H1 (cell line): ENCODE data around the gene PLCB1. TPM values are rescaled to one million over a fixed set of nuclear protein-coding genes. Genes with fewer than 3 reads are reported as not detected.

Experiments
- CTCF ChIA-PET: fragments of 300-600 bp; sonication (Branson Sonifier 250); formaldehyde crosslinking; loops from one replicate; lab custom pipeline; 2021; ENCODE audit not compliant: partially characterized antibody; lab: Charles Lee
- POLR2A ChIA-PET: fragments of 300-600 bp; sonication (Branson Sonifier 250); formaldehyde crosslinking; loops from one replicate; lab custom pipeline; 2021; ENCODE audit warnings: inconsistent platforms; ENCODE audit not compliant: partially characterized antibody; lab: Charles Lee
- DNase-seq, 2 experiments: peaks; one replicate each; pipeline versions ENCODE4 v3.0.0 to v3.0.0-alpha.2; 2010 to 2022; ENCODE audit warnings: low spot score in 2 of 2, low read depth in 1 of 2, mixed read lengths in 1 of 2
- FAIRE-seq: peaks from 2 replicates; lab custom pipeline; 2011; peaks lifted over from hg19 to GRCh38; lab: Jason Lieb, UNC
- H2AFZ ChIP-seq: 2 replicates; pipeline ENCODE4 v1.8.1; 2012; ENCODE audit warnings: low read length, inconsistent platforms
- H2AK5ac ChIP-seq: 2 replicates; pipeline ENCODE4 v1.6.1; 2013; ENCODE audit warnings: low read depth, low read length
- H2BK120ac ChIP-seq: replicated peaks from 2 replicates; pipeline ENCODE3; 2013; ENCODE audit warnings: low read depth, low read length, inconsistent platforms
- H2BK12ac ChIP-seq: 2 replicates; pipeline ENCODE4 v1.6.1; 2013; ENCODE audit warnings: low read depth, low read length
- H2BK15ac ChIP-seq: 2 replicates; pipeline ENCODE4 v1.6.1; 2013; ENCODE audit warnings: low read length
- H2BK20ac ChIP-seq: 2 replicates; pipeline ENCODE4 v1.6.1; 2013; ENCODE audit warnings: low read length
- H2BK5ac ChIP-seq: 2 replicates; pipeline ENCODE4 v1.6.1; 2013; ENCODE audit warnings: low read depth, low read length
- H3K14ac ChIP-seq: 2 replicates; pipeline ENCODE4 v1.6.1; 2013; ENCODE audit warnings: inconsistent platforms; ENCODE audit not compliant: insufficient read length
- H3K18ac ChIP-seq: 2 replicates; pipeline ENCODE4 v1.6.1; 2013; ENCODE audit warnings: low read length; ENCODE audit errors: extremely low read depth
- H3K23ac ChIP-seq: 2 replicates; pipeline ENCODE4 v1.6.1; 2013; ENCODE audit warnings: inconsistent platforms; ENCODE audit not compliant: insufficient read length
- H3K23me2 ChIP-seq: 2 replicates; pipeline ENCODE4 v1.6.1; 2013; ENCODE audit warnings: low read depth, low read length
- H3K27ac ChIP-seq: 2 replicates; pipeline ENCODE4 v1.6.1; 2011; ENCODE audit warnings: low read depth, low read length, inconsistent platforms
- H3K27me3 ChIP-seq, 4 experiments: replicated peaks in 1 of 4; 1 replicate in 1 of 4; 2 replicates in 3 of 4; pipeline versions ENCODE4 v1.6.1 to v1.8.1; 2011 to 2013; ENCODE audit warnings: low read length in 3 of 4, mild to moderate bottlenecking in 3 of 4, inconsistent platforms in 2 of 4, mixed read lengths in 2 of 4, moderate library complexity in 1 of 4; ENCODE audit not compliant: control insufficient read depth in 3 of 4, insufficient read depth in 3 of 4; ENCODE audit errors: extremely low read depth in 1 of 4
- H3K36me3 ChIP-seq, 4 experiments: 2 replicates each; pipeline versions ENCODE4 v1.6.1 to v1.8.1; 2011 to 2013; ENCODE audit warnings: mild to moderate bottlenecking in 4 of 4, low read length in 3 of 4, moderate library complexity in 2 of 4, control low read depth in 1 of 4, inconsistent platforms in 1 of 4; ENCODE audit not compliant: insufficient read depth in 4 of 4, control insufficient read depth in 2 of 4
- H3K4ac ChIP-seq: replicated peaks from 2 replicates; pipeline ENCODE3; 2013; ENCODE audit warnings: low read length, low read depth, mixed read lengths, inconsistent platforms; ENCODE audit not compliant: insufficient read length
- H3K4me1 ChIP-seq, 4 experiments: replicated peaks in 1 of 4; 1 replicate in 1 of 4; 2 replicates in 3 of 4; pipeline versions ENCODE4 v1.6.1 to v1.8.1; 2011 to 2013; ENCODE audit warnings: low read length in 3 of 4, inconsistent platforms in 2 of 4, mixed read lengths in 1 of 4; ENCODE audit not compliant: insufficient read depth in 4 of 4, control insufficient read depth in 3 of 4
- H3K4me2 ChIP-seq, 2 experiments: 2 replicates each; pipeline versions ENCODE4 v1.6.1 to v1.8.1; 2011 to 2013; ENCODE audit warnings: low read depth in 2 of 2, low read length in 2 of 2, control low read depth in 1 of 2, inconsistent platforms in 1 of 2, mild to moderate bottlenecking in 1 of 2; ENCODE audit not compliant: insufficient read depth in 1 of 2
- H3K4me3 ChIP-seq, 4 experiments: fragments of 200-600, 300-600 bp in 1 of 4; sonication (generic), shearing (Covaris generic), sonication (Bioruptor Twin) in 1 of 4; 2 replicates each; pipeline versions ENCODE4 v1.5.1 to v1.8.1; 2011 to 2016; ENCODE audit warnings: low read length in 4 of 4, low read depth in 3 of 4, control low read depth in 2 of 4, inconsistent platforms in 2 of 4, mild to moderate bottlenecking in 2 of 4, mixed read lengths in 1 of 4, moderate library complexity in 1 of 4; ENCODE audit not compliant: insufficient read depth in 2 of 4; ENCODE audit errors: extremely low read depth in 1 of 4
- H3K56ac ChIP-seq: replicated peaks from 2 replicates; pipeline ENCODE3; 2013; ENCODE audit warnings: low read depth, mild to moderate bottlenecking, mixed read lengths, low read length, inconsistent platforms; ENCODE audit not compliant: insufficient read length
- H3K79me1 ChIP-seq: 2 replicates; pipeline ENCODE4 v1.6.1; 2013; ENCODE audit warnings: low read depth, low read length, control low read depth
- H3K79me2 ChIP-seq, 2 experiments: 2 replicates each; pipeline versions ENCODE4 v1.6.1 to v1.8.1; 2012 to 2013; ENCODE audit warnings: low read length in 2 of 2, mild to moderate bottlenecking in 2 of 2, inconsistent platforms in 1 of 2; ENCODE audit not compliant: insufficient read depth in 2 of 2, control insufficient read depth in 1 of 2
- H3K9ac ChIP-seq, 4 experiments: replicated peaks in 1 of 4; 1 replicate in 1 of 4; 2 replicates in 3 of 4; pipeline versions ENCODE4 v1.6.1 to v1.8.1; 2011 to 2013; ENCODE audit warnings: low read depth in 3 of 4, low read length in 3 of 4, control low read depth in 2 of 4, mild to moderate bottlenecking in 2 of 4, moderate library complexity in 2 of 4, inconsistent platforms in 1 of 4; ENCODE audit errors: extremely low read depth in 1 of 4
- H3K9me3 ChIP-seq, 2 experiments: 2 replicates each; pipeline versions ENCODE4 v1.6.1 to v1.8.1; 2012 to 2013; ENCODE audit warnings: mild to moderate bottlenecking in 2 of 2, moderate library complexity in 2 of 2, control low read depth in 1 of 2, inconsistent platforms in 1 of 2, low read depth in 1 of 2, low read length in 1 of 2, mixed read lengths in 1 of 2; ENCODE audit not compliant: insufficient read depth in 2 of 2
- H4K20me1 ChIP-seq, 2 experiments: replicated peaks in 1 of 2; 2 replicates each; pipeline versions ENCODE3 to v1.8.1; 2011 to 2013; ENCODE audit warnings: inconsistent platforms in 2 of 2, low read length in 2 of 2, mild to moderate bottlenecking in 1 of 2; ENCODE audit not compliant: insufficient read depth in 2 of 2, control insufficient read depth in 1 of 2
- H4K5ac ChIP-seq: 2 replicates; pipeline ENCODE4 v1.6.1; 2013; ENCODE audit warnings: low read length, low read depth, mixed read lengths, inconsistent platforms; ENCODE audit not compliant: insufficient read length
- H4K8ac ChIP-seq: 2 replicates; pipeline ENCODE4 v1.8.0; 2013; ENCODE audit warnings: mild to moderate bottlenecking, moderate library complexity, low read length, inconsistent platforms; ENCODE audit not compliant: insufficient read depth; ENCODE audit errors: extremely low read depth
- H4K91ac ChIP-seq: replicated peaks from 2 replicates; pipeline ENCODE3; 2013; ENCODE audit warnings: low read length, mixed read lengths, inconsistent platforms; ENCODE audit not compliant: insufficient read length
- CREB1 ChIP-seq: IDR thresholded peaks from 2 replicates; pipeline ENCODE4 v1.6.1; 2012; ENCODE audit warnings: inconsistent platforms
- EZH2 ChIP-seq: fragments of 200-600 bp; sonication (generic); IDR thresholded peaks from 2 replicates; pipeline ENCODE4 v1.7.1; 2012; ENCODE audit warnings: low read depth, mild to moderate bottlenecking, moderate library complexity, low read length, inconsistent platforms; ENCODE audit not compliant: severe bottlenecking
- GTF2F1 ChIP-seq: IDR thresholded peaks from 2 replicates; pipeline ENCODE4 v1.6.1; 2012; ENCODE audit warnings: low read depth, low read length, improper control_type of control experiment, borderline replicate concordance
- KDM1A ChIP-seq: fragments of 200-600, 300-600 bp; sonication (generic); IDR thresholded peaks from 2 replicates; pipeline ENCODE4 v1.7.1; 2016; ENCODE audit warnings: mild to moderate bottlenecking, low read length, borderline replicate concordance
- PHF8 ChIP-seq: fragments of 200-600 bp; sonication (generic); conservative IDR thresholded peaks from 2 replicates; pipeline ENCODE4 v1.7.1; 2012; ENCODE audit warnings: low read depth, mild to moderate bottlenecking, inconsistent platforms, low read length, moderate library complexity
- POLR2AphosphoS5 ChIP-seq: IDR thresholded peaks from 2 replicates; pipeline ENCODE4 v1.6.1; 2011; ENCODE audit warnings: low read depth, low read length
- SIX5 ChIP-seq: IDR thresholded peaks from 2 replicates; pipeline ENCODE4 v1.6.1; 2011; ENCODE audit warnings: mild to moderate bottlenecking, low read depth, low read length
- SP2 ChIP-seq: IDR thresholded peaks from 2 replicates; pipeline ENCODE4 v1.6.1; 2012; ENCODE audit warnings: mild to moderate bottlenecking, low read length, inconsistent platforms
- SUZ12 ChIP-seq: fragments of 200-600 bp; sonication (generic); IDR thresholded peaks from 2 replicates; pipeline ENCODE4 v1.6.1; 2012; ENCODE audit warnings: mild to moderate bottlenecking, inconsistent platforms, low read length, moderate library complexity, mixed read lengths
- TEAD4 ChIP-seq: IDR thresholded peaks from 2 replicates; pipeline ENCODE4 v1.6.1; 2012; ENCODE audit warnings: low read depth, low read length, inconsistent platforms, mixed read lengths
- WGBS, 2 experiments: shearing (Covaris generic) in 1 of 2; methylation state at CpG; one replicate each; pipeline versions ENCODE4 v1.1.6 to v1.1.7; 2013 to 2015; ENCODE audit warnings: low lambda C conversion rate in 2 of 2, mixed read lengths in 2 of 2, inconsistent platforms in 1 of 2, low coverage in 1 of 2, missing lambda C conversion rate in 1 of 2; ENCODE audit not compliant: insufficient replicate concordance in 2 of 2, insufficient coverage in 1 of 2, insufficient read length in 1 of 2; ENCODE audit errors: extremely low coverage in 1 of 2, missing lambda C conversion rate in 1 of 2; 5-methylcytosine and 5-hydroxymethylcytosine counted together
- polyA plus RNA-seq, 7 experiments: library from polyadenylated mRNA; depleted of rRNA in 3 of 7; stranded (reverse) in 5 of 7; unstranded in 2 of 7; fragments of >200 nt in 5 of 7; fragments of 200-250 nt in 2 of 7; gene quantifications; 1 replicate in 5 of 7; 2 replicates in 1 of 7; 4 replicates in 1 of 7; pipeline versions ENCODE4 v1.2.1 to v1.2.3, GENCODE V29; 2011 to 2013; ENCODE audit warnings: missing spikeins in 2 of 7, mixed read lengths in 2 of 7
- total RNA-seq: library from RNA; stranded (reverse); fragmentation: NEBNext Ultra II Directional; extraction: Animal tissue kit (Norgen Biotek cat#: 25700); gene quantifications from 2 replicates; pipeline ENCODE4 v1.2.1, GENCODE V29; 2021
- TF ChIP-seq, protein P1 (sequence below): IDR thresholded peaks from 2 replicates; pipeline ENCODE4 v1.6.1; 2011; ENCODE audit warnings: low read depth, mild to moderate bottlenecking, low read length; ENCODE audit not compliant: insufficient read depth

The PLCB1 gene
- total and polyA plus RNA-seq, 2 of the 8 experiments (the other 6 are each of a cell fraction or from before 2014, with no cell fraction given), result 2.6 to 9.1 TPM

- Histone ChIP-seq H3K79me2 (no peaks in the 10 kb centered on the region), H2BK15ac (no peak overlapping the region), H3K23ac (no peak overlapping the region), H2BK12ac (no peak overlapping the region), H3K27me3 (no peaks in the 10 kb centered on the region), H3K4me3 (no peak overlapping the region), H3K27ac (no peak overlapping the region), H3K36me3 (no peaks in the 10 kb centered on the region), H4K8ac (no peak overlapping the region), H2AK5ac (no peak overlapping the region), H3K18ac (no peak overlapping the region), H4K91ac (no peak overlapping the region), H3K79me1 (no peaks in the 10 kb centered on the region; the same call in 1 of the 2 replicates), H3K9me3 (no peaks in the 10 kb centered on the region), H3K4me2 (no peak overlapping the region), H2BK20ac (no peak overlapping the region), H3K9ac (no peak overlapping the region), H4K5ac (no peak overlapping the region), H3K56ac (no peak overlapping the region), H2AFZ (no peak overlapping the region), H3K4ac (no peak overlapping the region), H2BK120ac (no peak overlapping the region), H2BK5ac (no peak overlapping the region), H3K4me1 (0 out of 7 replicates have a peak, but pooled peaks cover 0 to 2% (median 0%) of the 10 kb centered on the region in 4 experiments), H4K20me1 (no peaks in the 10 kb centered on the region), H3K14ac (no peak overlapping the region), H3K23me2 (peaks cover 2% of the 10 kb centered on the region; the same call in 1 of the 2 replicates)
- TF ChIP-seq, protein P1, sequence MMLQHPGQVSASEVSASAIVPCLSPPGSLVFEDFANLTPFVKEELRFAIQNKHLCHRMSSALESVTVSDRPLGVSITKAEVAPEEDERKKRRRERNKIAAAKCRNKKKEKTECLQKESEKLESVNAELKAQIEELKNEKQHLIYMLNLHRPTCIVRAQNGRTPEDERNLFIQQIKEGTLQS, result no peak
- TF ChIP-seq POLR2AphosphoS5 (no peak), CREB1 (no peak), TEAD4 (no peak), SP2 (no peak), PHF8 (no peak), KDM1A (no peak), EZH2 (no peak), GTF2F1 (no peak), SUZ12 (no peak), SIX5 (no peak)
- WGBS, 2 experiments, result 95% methylated on average over 6 of the region's 6 CpGs; no CpG with 5 or more reads in 1 of the 2 experiments
- POLR2A ChIA-PET, result interaction anchor here (0.7 kb wide), 1 partner anchor 379 kb away, joined by 3 read pairs; no protein-coding TSS in a partner anchor
- DNase-seq, result no peak
- no peak for FAIRE-seq
- CTCF ChIA-PET, result no interaction called here
Observed at GRCh38 chr20:8489094-8489883, 357.2 kb downstream of the PLCB1 start.
